Loucy (cell line): ENCODE results near the gene RAP1GAP2.
A peak's percentile ranks its signal among the peaks of the same experiment; 100 is the strongest.

Experiments
- H2AFZ ChIP-seq: fragments of 200-600 bp; sonication (generic); 2 replicates; pipeline ENCODE4 v1.6.0; 2016; ENCODE audit warnings: antibody characterized with exemption, mild to moderate bottlenecking, low read length, moderate library complexity
- H3F3A ChIP-seq: fragments of 200-600 bp; 2 replicates; pipeline ENCODE4 v1.6.0; 2016; ENCODE audit warnings: antibody characterized with exemption, low read depth, mild to moderate bottlenecking
- H3K27me3 ChIP-seq: fragments of 200-600 bp; sonication (generic); 2 replicates; pipeline ENCODE4 v1.6.1; 2014; ENCODE audit warnings: low read length, mild to moderate bottlenecking; ENCODE audit not compliant: insufficient read depth, poor library complexity, severe bottlenecking
- H3K36me3 ChIP-seq: fragments of 200-600 bp; sonication (generic); 2 replicates; pipeline ENCODE4 v1.6.1; 2016; ENCODE audit warnings: low read length; ENCODE audit not compliant: insufficient read depth
- H3K4me1 ChIP-seq: fragments of 200-600 bp; sonication (generic); 2 replicates; pipeline ENCODE4 v1.5.1; 2014; ENCODE audit warnings: low read length, mild to moderate bottlenecking; ENCODE audit not compliant: insufficient read depth, poor library complexity, severe bottlenecking
- H3K4me2 ChIP-seq: fragments of 200-600 bp; sonication (generic); 2 replicates; pipeline ENCODE4 v1.6.0; 2014; ENCODE audit warnings: antibody characterized with exemption, low read length, low read depth, mild to moderate bottlenecking; ENCODE audit not compliant: poor library complexity, severe bottlenecking
- H3K4me3 ChIP-seq: fragments of 200-600 bp; sonication (generic); 2 replicates; pipeline ENCODE4 v1.5.1; 2014; ENCODE audit warnings: low read length, mild to moderate bottlenecking, mixed read lengths; ENCODE audit not compliant: poor library complexity, severe bottlenecking
- H3K79me2 ChIP-seq: fragments of 200-600 bp; sonication (generic); 2 replicates; pipeline ENCODE4 v1.6.1; 2014; ENCODE audit warnings: low read length; ENCODE audit not compliant: insufficient read depth
- H3K9ac ChIP-seq: fragments of 200-600 bp; sonication (generic); 2 replicates; pipeline ENCODE4 v1.6.0; 2014; ENCODE audit warnings: mild to moderate bottlenecking, low read depth, low read length, moderate library complexity; ENCODE audit not compliant: poor library complexity, severe bottlenecking
- H3K9me2 ChIP-seq: fragments of 200-600 bp; sonication (generic); replicated peaks from 2 replicates; pipeline ENCODE4 v1.6.1; 2016; ENCODE audit warnings: low read depth, low read length, mixed read lengths
- H3K9me3 ChIP-seq: fragments of 200-600 bp; sonication (generic); 2 replicates; pipeline ENCODE4 v1.6.1; 2014; ENCODE audit warnings: mild to moderate bottlenecking, antibody characterized with exemption, low read length, low read depth; ENCODE audit not compliant: insufficient read depth
- H4K20me1 ChIP-seq: fragments of 200-600 bp; sonication (generic); 2 replicates; pipeline ENCODE4 v1.6.0; 2014; ENCODE audit warnings: antibody characterized with exemption, low read length, mild to moderate bottlenecking; ENCODE audit not compliant: insufficient read depth, poor library complexity, severe bottlenecking
- EZH2phosphoT487 ChIP-seq: fragments of 200-600 bp; IDR thresholded peaks from 2 replicates; pipeline ENCODE4 v1.6.1; 2018; ENCODE audit warnings: antibody characterized with exemption, mild to moderate bottlenecking, moderate library complexity, borderline replicate concordance
- TF ChIP-seq, protein P1 (sequence below): fragments of 200-600 bp; sonication (generic); conservative IDR thresholded peaks from 2 replicates; pipeline ENCODE4 v1.5.1; 2014; ENCODE audit warnings: mild to moderate bottlenecking, antibody characterized with exemption, low read length

Gene RAP1GAP2

GRCh38 chr17:2786176-2786881 lies 9.9 kb upstream of the RAP1GAP2 start:
- Histone ChIP-seq H3K4me3 (peak overlapping the region; percentile 30), H3K4me1 (peaks cover 68% of the 10 kb centered on the region), H3K9me2 (no peaks in the 10 kb centered on the region), H3K36me3 (no peaks in the 10 kb centered on the region), H3K9ac (peak overlapping the region; percentile 59), H3K27me3 (no peaks in the 10 kb centered on the region), H3K9me3 (no peaks in the 10 kb centered on the region), H3K4me2 (peak overlapping the region; percentile 61), H4K20me1 (no peaks in the 10 kb centered on the region), H3F3A (peaks cover 9% of the 10 kb centered on the region; the same call in 1 of the 2 replicates), H2AFZ (no peak overlapping the region), H3K79me2 (peaks cover 10% of the 10 kb centered on the region)
- no peak for TF ChIP-seq EZH2phosphoT487
- TF ChIP-seq, protein P1, sequence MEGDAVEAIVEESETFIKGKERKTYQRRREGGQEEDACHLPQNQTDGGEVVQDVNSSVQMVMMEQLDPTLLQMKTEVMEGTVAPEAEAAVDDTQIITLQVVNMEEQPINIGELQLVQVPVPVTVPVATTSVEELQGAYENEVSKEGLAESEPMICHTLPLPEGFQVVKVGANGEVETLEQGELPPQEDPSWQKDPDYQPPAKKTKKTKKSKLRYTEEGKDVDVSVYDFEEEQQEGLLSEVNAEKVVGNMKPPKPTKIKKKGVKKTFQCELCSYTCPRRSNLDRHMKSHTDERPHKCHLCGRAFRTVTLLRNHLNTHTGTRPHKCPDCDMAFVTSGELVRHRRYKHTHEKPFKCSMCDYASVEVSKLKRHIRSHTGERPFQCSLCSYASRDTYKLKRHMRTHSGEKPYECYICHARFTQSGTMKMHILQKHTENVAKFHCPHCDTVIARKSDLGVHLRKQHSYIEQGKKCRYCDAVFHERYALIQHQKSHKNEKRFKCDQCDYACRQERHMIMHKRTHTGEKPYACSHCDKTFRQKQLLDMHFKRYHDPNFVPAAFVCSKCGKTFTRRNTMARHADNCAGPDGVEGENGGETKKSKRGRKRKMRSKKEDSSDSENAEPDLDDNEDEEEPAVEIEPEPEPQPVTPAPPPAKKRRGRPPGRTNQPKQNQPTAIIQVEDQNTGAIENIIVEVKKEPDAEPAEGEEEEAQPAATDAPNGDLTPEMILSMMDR: peak; percentile 93

DNA sequence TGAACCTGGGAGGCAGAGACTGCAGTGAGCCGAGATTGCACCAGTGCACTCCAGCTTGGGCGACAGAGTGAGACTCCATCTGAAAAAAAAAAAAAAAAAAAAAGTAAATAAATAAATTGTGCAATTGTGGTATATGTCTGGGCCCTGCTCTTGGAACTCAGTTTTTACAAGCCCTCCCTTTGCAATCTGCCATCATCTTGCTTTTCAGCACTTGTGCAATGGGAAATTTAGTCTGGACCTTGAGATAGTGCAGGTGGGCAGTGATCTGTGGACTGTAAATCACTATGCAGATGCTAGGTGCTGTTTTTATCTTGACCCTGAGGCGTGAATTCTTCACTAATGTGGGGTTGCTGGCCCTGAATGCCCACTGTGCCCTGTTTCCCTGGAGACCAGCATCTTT lies 6.5 kb upstream of the RAP1GAP2 start:
- Histone ChIP-seq H3K36me3 (no peaks in the 10 kb centered on the region), H3K9ac (peak overlapping the region; percentile 70), H3K4me2 (peak overlapping the region; percentile 85), H3K4me3 (peak overlapping the region; percentile 71), H3K79me2 (peaks cover 31% of the 10 kb centered on the region), H3K9me2 (no peaks in the 10 kb centered on the region), H2AFZ (no peak overlapping the region), H3K9me3 (no peaks in the 10 kb centered on the region), H3K27me3 (no peaks in the 10 kb centered on the region), H3K4me1 (peaks cover 88% of the 10 kb centered on the region), H4K20me1 (no peaks in the 10 kb centered on the region), H3F3A (peaks cover 10% of the 10 kb centered on the region; the same call in 1 of the 2 replicates)
- TF ChIP-seq EZH2phosphoT487: no peak
- TF ChIP-seq, protein P1: no peak

GRCh38 chr17:2792366-2793169 lies 3.7 kb upstream of the RAP1GAP2 start:
- TF ChIP-seq EZH2phosphoT487: no peak
- TF ChIP-seq, protein P1: peak; percentile 37
- Histone ChIP-seq H3K4me3 (peak overlapping the region; percentile 42), H3K9me3 (no peaks in the 10 kb centered on the region), H3K4me1 (peaks cover 74% of the 10 kb centered on the region), H3K9ac (peak overlapping the region; percentile 93), H2AFZ (no peak overlapping the region), H3K4me2 (peak overlapping the region; percentile 85), H3F3A (peaks cover 10% of the 10 kb centered on the region; the same call in 1 of the 2 replicates), H3K9me2 (no peaks in the 10 kb centered on the region), H3K79me2 (peaks cover 51% of the 10 kb centered on the region), H3K36me3 (no peaks in the 10 kb centered on the region), H4K20me1 (peaks cover 4% of the 10 kb centered on the region), H3K27me3 (no peaks in the 10 kb centered on the region)
